GM12878 (cell line): ENCODE data around the gene VRTN. TPM values are rescaled to one million over a fixed set of nuclear protein-coding genes. Genes with fewer than 3 reads are reported as not detected.
A peak's percentile ranks its signal among the peaks of the same experiment; 100 is the strongest.

Experiments used
- CTCF ChIP-seq, 3 experiments: IDR thresholded peaks in 2 of 3; conservative IDR thresholded peaks in 1 of 3; 2 replicates each; pipeline ENCODE4 v1.5.1; 2011; ENCODE audit warnings: low read depth in 3 of 3, low read length in 3 of 3, mild to moderate bottlenecking in 3 of 3, control low read depth in 2 of 3, moderate library complexity in 2 of 3, inconsistent platforms in 1 of 3, mixed read lengths in 1 of 3; ENCODE audit not compliant: control insufficient read depth in 2 of 3, insufficient read depth in 1 of 3; ENCODE audit errors: extremely low read depth in 1 of 3
- MLLT1 ChIP-seq: fragments of 450-650 bp; IDR thresholded peaks from 2 replicates; pipeline ENCODE4 v1.6.1; 2016; ENCODE audit warnings: mild to moderate bottlenecking
- NFYB ChIP-seq: IDR thresholded peaks from 2 replicates; pipeline ENCODE4 v1.6.1; 2011; ENCODE audit warnings: low read depth, mild to moderate bottlenecking, low read length, improper control_type of control experiment, moderate library complexity; ENCODE audit not compliant: insufficient read depth
- SMC3 ChIP-seq: IDR thresholded peaks from 2 replicates; pipeline ENCODE4 v1.6.1; 2011; ENCODE audit warnings: low read length, improper control_type of control experiment, borderline replicate concordance
- USF2 ChIP-seq: IDR thresholded peaks from 2 replicates; pipeline ENCODE4 v1.6.1; 2011; ENCODE audit warnings: low read depth, low read length, improper control_type of control experiment, borderline replicate concordance
- polyA plus RNA-seq, 11 experiments: library from polyadenylated mRNA; depleted of rRNA in 4 of 11; unstranded in 6 of 11; stranded (reverse) in 5 of 11; fragments of >200 nt; fragmentation: Nextera tagmentation in 4 of 11; fragmentation: Illumina TruSeq in 1 of 11; extraction: Ambion mirVana in 4 of 11; extraction: Trizol in 1 of 11; gene quantifications; 1 replicate in 1 of 11; 2 replicates in 10 of 11; pipeline versions ENCODE4 v1.2.1 to v1.2.3, GENCODE V29; 2011 to 2016; ENCODE audit warnings: inconsistent platforms in 2 of 11, missing spikeins in 2 of 11, low read depth in 1 of 11
- total RNA-seq, 4 experiments: library from RNA; depleted of rRNA in 3 of 4; stranded (reverse); fragments of >200 nt in 3 of 4; fragmentation: Illumina TruSeq in 1 of 4; extraction: Trizol in 1 of 4; gene quantifications; 2 replicates each; pipeline versions ENCODE4 v1.2.1 to v1.2.3, GENCODE V29; 2013 to 2021

The VRTN gene
- total and polyA plus RNA-seq, 10 of the 15 experiments (the other 5 are each of a cell fraction or from before 2014, with no cell fraction given) = 0.31 TPM; not detected in 9

GRCh38 chr14:74362361-74362915 is 14.2 kb downstream of the VRTN start (continued):
- no peak for TF ChIP-seq MLLT1
- TF ChIP-seq SMC3 = peak; percentile 88
- TF ChIP-seq NFYB = no peak
- peak; percentile 93 to 98 (median 96) for TF ChIP-seq CTCF (IDR thresholded peaks at IDR 0.05 in 2 of 3, conservative IDR thresholded peaks at IDR 0.05 in 1 of 3; ENCODE audit: control insufficient read depth in 2 of 3, extremely low read depth in 1 of 3, insufficient read depth in 1 of 3, low read depth in 3 of 3, low read length in 3 of 3)
- TF ChIP-seq USF2 = no peak
